Epithelial cell of esophagus (primary cell): Measurements from ENCODE around the gene CLMN.
A peak's percentile ranks its signal among the peaks of the same experiment; 100 is the strongest.

Experiments used
- DNase-seq: peaks from one replicate; pipeline ENCODE4 v3.0.0; 2010; ENCODE audit warnings: low read depth
- H3K4me3 ChIP-seq: 2 replicates; pipeline ENCODE4 v1.5.1; 2011; ENCODE audit warnings: mild to moderate bottlenecking, low read length, control low read depth
- CTCF ChIP-seq: IDR thresholded peaks from 2 replicates; pipeline ENCODE4 v1.5.1; 2011; ENCODE audit warnings: low read depth, mild to moderate bottlenecking, low read length, control low read depth, inconsistent platforms; ENCODE audit not compliant: insufficient read depth; ENCODE audit errors: missing control alignments

The CLMN gene

GRCh38 chr14:95136631-95137030 lies 183.1 kb downstream of the CLMN start:
- H3K4me3 ChIP-seq: no peak overlapping the region
- TF ChIP-seq CTCF: no peak
- DNase-seq: no peak

- peak; percentile 53 for DNase-seq
- no peak for TF ChIP-seq CTCF
- no peak overlapping the region for H3K4me3 ChIP-seq
Measured at GRCh38 chr14:95134304-95134933, 185.3 kb downstream of the CLMN start.

GRCh38 chr14:95133282-95133681 lies 186.4 kb downstream of the CLMN start:
- H3K4me3 ChIP-seq: no peak overlapping the region
- no peak for TF ChIP-seq CTCF
- no peak for DNase-seq

- no peak for TF ChIP-seq CTCF
- no peak overlapping the region for H3K4me3 ChIP-seq
- no peak for DNase-seq
Measured at GRCh38 chr14:95132760-95133159, 186.9 kb downstream of the CLMN start.
